NCI-H128 (cell line): Measurements from ENCODE around the gene EPHA6.

ENCODE experiments used
- DNase-seq: peaks from one replicate; lab custom pipeline; 2025; ENCODE audit not compliant: unreplicated experiment; lab: John Stamatoyannopoulos, UW

Gene EPHA6

DNA sequence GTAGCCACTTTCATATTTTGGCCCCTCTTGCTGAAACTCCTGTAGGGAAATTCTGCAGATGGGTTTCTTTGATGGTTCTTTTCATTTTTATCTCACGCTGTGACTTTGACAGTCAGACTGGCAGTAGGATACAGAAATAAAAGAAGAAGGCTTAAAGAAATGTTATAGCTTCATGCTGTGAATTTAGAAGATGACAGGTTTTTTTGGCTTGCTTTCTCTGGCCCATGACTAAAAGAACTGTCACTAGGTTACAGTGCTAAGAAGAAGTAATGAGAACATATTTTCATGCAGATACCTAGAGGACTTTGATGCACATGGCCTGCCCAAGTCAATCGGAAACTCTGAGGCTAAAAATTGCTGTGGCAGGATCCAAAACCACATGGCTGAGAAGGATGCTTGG is 334.5 kb downstream of the EPHA6 start:
- DNase-seq, result no peak

GRCh38 chr3:97161169-97161568 is 346.8 kb downstream of the EPHA6 start:
- no peak for DNase-seq

- DNase-seq, result no peak
Measured at GRCh38 chr3:97177242-97177641, 362.8 kb downstream of the EPHA6 start.

DNA sequence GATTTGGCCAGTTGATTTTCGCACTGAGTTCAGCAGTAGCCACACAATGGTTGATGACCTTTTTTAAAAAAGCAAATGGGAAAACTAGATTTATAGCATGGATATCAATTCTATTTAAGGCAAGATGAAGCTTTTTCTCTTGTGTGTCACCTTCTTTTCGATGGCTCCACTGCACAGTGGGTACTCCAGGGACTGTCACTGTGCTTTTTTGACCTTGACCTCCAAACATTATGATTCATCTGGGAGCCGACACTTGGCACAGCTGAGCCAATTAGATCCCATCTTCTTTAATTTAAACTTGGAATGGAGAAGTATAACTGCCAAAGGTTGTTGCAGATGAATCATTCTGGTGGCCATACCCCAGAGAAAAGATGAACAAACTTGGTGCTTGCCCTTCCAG is 367.3 kb downstream of the EPHA6 start:
- no peak for DNase-seq

DNA sequence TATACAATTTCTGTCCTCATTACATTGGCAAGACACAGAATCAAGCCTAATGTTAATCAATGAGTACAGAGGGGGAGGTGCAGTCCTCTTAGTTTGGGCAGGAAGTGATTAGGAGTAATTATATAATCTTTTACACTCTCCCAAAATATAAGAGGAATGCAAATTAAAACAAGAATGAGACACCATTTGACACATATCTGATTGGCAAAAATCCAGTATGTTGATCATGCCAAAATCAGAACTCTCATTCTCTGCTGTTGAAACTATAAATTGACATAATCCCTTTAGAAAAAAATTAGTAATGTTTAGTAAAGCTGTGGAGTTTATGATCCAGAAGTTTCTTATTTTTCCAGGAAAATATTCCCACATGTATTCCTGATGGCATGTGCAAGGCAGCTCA is 373.4 kb downstream of the EPHA6 start:
- DNase-seq, result no peak

- no peak for DNase-seq
Measured at GRCh38 chr3:97189835-97190234, 375.4 kb downstream of the EPHA6 start.

DNA sequence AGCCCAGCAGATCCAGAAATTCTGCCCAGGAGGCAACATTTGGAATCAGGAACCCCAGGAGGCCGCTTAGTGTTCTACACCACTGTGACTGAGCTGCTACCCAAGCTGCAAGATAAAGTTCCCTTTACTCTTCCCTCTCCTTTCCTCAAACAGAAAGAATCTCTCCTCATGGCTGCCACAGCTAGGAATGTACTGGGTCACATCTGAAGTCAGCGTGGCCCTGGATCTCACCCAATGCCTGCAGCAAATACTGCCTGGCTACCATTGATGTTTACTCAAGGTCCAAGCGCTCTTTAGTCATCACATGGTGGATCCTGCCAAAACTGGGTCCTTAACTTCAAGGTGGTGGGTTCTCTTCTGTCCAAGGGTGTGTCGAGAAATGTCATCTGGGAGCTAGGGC is 382.7 kb downstream of the EPHA6 start:
- no peak for DNase-seq

GRCh38 chr3:97197830-97198229 is 383.4 kb downstream of the EPHA6 start:
- DNase-seq, result no peak

GRCh38 chr3:97200387-97200786 is 386.0 kb downstream of the EPHA6 start:
- no peak for DNase-seq

DNA sequence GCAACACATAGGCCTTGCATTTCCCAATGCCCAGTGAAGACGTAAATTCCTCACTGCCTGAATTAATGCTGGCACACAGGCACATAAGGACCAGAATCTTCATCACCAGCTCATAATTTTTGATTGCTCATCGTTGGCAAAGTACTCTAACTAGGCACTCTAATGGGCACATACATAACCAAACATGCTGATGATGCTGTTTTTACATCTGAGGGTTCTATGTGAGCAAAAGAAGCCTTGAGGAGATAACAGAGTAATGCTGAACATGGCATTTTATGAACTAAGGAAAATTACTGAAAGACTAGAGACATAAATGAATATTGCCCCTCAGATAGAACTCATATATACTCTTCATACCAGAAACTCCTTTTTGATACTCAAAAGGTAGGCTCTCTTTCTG is 387.4 kb downstream of the EPHA6 start:
- DNase-seq, result no peak

DNA sequence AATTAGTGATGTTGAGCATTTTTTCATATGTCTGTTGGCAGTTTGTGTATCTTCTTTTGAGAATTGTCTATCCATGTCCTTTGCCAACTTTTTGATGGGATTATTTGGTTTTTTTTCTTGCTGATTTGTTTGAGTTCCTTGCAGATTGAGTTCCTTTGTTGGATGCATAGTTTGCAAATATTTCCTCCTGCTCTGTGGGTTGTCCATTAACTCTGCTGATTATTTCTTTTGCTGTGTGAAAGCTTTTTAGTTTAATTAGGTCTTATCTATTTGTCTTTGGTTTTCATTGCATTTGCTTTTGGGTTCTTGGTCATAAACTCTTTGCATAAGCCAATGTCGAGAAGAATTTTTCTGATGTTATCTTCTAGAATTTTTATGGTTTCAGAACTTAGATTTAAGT is 414.6 kb downstream of the EPHA6 start:
- no peak for DNase-seq

- no peak for DNase-seq
Measured at GRCh38 chr3:97230486-97230885, 416.1 kb downstream of the EPHA6 start.

DNA sequence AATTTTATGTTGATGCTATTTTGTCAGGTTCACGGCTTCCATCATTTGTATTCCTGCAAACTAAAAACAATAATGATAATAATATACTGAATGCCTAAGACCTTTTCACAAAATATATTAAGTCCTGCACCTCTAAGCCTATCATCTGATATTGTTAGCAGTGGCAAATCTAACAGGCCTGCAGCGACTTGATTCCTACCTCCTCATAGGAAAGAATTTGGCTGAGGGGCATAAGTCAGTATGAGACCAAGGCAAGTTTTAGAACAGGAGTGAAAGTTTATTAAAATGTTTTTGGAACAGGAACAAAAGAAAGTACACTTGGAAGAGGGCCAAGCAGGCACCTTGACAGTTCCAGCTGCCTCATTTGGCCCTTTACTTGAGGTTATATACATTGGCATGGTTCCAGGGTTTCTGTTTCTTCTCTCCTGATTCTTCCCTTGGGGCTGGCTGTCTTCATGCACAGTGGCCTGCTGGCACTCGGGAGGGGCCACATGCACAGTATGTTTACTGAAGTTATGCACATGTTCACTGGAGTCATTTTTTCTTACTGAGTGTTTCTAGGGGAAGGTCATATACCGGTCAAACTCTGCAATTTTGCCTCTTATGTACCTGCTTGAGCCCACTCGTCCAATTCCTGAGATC is 418.1 kb downstream of the EPHA6 start:
- DNase-seq, result no peak

DNA sequence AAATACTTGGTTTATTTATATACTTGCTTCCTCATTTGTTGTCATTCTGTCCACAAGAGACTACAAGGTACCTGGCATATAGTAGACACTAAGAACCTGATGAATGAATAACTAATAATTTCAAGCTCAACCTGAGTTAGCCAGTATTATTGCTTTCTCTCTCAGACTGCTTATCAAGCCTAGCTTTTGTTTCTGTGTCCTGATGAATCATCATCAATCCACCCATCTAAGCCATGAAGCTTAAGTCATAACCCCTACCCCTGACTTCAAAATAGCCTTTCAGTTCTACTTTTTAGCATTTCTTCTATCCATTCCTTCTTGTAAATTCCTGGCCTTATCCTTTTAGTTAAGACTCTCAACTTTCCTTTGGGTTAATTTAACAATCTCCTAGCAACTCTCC is 420.8 kb downstream of the EPHA6 start:
- no peak for DNase-seq

DNA sequence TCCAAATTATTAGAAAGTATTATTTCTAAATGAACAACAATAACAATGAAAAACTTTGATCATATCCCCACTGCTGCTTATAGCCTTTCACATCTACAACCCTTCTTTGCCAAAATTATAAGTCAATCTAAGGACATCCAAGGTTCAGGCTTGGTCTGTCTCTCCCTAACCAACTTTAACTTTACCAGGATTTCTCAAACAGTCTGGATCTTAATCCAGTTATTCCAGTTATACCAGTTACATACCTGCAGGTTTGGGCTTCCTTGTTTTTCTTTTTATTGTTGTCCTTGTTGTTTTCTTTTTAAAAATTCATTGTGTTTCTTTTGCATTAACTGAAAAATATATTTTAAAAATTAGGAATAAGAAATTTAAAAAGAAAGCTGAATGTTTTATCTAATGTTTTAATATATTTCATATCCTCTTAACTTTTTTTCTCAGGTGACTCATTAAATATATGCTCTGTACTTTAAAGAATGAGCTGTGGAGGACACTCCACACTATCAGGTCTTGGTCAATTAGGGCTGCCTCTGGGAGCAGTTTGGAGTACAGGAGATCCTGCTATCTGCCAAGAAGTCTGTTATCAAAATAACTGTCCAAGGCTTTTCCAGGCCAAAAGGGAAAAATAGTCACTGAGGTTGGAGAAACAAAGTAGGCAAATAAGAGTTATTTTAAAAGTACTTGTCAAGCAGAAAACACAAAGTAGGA is 421.4 kb downstream of the EPHA6 start:
- no peak for DNase-seq

- no peak for DNase-seq
Measured at GRCh38 chr3:97241417-97241816, 427.0 kb downstream of the EPHA6 start.

GRCh38 chr3:97245201-97245910 is 431.0 kb downstream of the EPHA6 start:
- DNase-seq, result no peak

DNA sequence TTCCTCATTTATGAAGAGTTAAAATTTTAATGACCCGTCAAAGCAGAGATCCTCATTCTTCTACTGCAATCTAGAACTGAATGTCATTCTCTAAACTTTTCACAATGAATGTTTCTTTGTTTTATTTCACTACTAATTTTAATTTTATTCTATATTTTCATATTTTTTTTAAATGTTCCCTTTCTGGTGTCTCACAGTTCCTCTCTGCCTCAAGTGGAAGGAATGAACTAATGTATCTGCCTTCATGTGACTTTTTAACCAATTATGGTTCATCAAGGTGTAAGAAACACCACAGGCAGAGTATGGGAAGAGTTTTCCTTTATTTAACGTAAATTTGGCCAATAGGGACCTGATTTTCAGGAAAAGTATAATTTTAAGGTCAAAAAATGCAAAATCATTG is 441.7 kb downstream of the EPHA6 start:
- DNase-seq, result no peak

DNA sequence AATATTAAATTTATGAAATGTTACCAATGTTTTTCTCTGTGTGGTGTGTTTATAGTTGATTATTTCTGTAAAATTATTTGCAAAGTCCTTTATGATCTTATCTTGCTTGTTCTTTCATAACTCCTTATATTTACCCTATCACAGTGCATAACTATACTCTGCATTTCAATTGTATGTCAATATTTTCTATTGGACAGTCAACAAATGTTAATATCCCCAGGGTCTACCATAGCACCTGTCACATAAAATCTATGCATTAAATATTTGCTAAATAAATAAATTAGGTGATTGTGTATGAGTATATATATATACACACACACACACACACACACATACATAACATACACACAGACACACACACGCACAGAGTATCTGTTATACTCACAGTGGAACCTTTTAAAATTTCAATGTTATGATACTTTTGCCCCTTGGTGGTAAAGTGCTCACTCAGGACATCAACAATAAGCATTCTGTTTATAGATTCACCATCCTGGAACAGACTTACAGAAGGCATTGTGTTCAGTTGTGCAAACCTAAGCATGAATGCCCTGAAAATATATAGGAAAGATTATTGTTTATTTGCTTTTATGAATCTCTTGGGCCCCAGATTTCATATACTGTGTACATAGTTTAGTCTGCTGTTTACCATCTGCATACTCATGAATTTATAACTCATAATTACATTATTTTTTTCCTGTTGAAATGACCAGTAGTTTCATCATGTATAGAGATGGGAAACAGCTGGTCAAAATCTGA is 443.7 kb downstream of the EPHA6 start:
- no peak for DNase-seq

- no peak for DNase-seq
Measured at GRCh38 chr3:97259263-97259662, 444.9 kb downstream of the EPHA6 start.

DNA sequence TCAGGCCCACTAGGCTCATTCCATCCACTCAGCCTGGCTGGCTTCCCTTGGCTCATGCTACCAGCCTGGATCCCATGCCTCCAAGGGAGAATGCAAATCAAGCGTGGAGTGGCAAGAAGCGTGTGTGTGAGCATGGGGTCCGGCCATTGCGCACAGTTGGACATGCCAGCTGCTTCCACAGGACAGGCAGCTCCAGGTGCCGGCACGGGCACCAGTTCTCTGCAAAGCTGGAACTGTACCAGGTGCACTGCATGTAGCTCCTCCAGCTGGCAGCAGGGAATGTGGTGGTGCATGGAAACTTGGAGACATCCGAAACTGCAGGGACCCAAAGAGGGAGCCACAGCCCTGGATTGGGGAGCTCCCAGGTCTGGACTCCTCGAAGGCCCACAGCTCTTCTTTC is 449.8 kb downstream of the EPHA6 start:
- no peak for DNase-seq
